ENCODE data around the gene ZNF688.

Gene ZNF688

GRCh38 chr16:30609002-30609925, 37.8 kb upstream of the ZNF688 start:
- peak overlapping the region; percentile 86 for H3K4me2 ChIP-seq (ENCODE audit: low read length)
- no peaks in the 10 kb centered on the region for H3K9me2 ChIP-seq (replicated peaks; ENCODE audit: control insufficient read depth, low read length)
- H3K27me3 ChIP-seq (ENCODE audit: control insufficient read depth, low read length), result no peaks in the 10 kb centered on the region
- no peaks in the 10 kb centered on the region for H4K20me1 ChIP-seq (ENCODE audit: control insufficient read depth, insufficient read depth, low read depth, low read length)
- peak overlapping the region; percentile 72 for H3K27ac ChIP-seq (ENCODE audit: low read depth, low read length)
- peaks cover 7% of the 10 kb centered on the region; the same call in 1 of the 2 replicates for H3F3A ChIP-seq (ENCODE audit: control insufficient read depth, insufficient read depth)
- peak overlapping the region; percentile 90 for H3K4me3 ChIP-seq (ENCODE audit: low read length)
- peaks cover 27% of the 10 kb centered on the region for H3K79me2 ChIP-seq (ENCODE audit: control insufficient read depth, low read length)
- TF ChIP-seq CTCF (IDR thresholded peaks at IDR 0.05; ENCODE audit: low read depth, low read length, poor library complexity, severe bottlenecking) (no peak), EZH2phosphoT487 (IDR thresholded peaks at IDR 0.05; ENCODE audit: borderline replicate concordance, low read length) (no peak)
- H3K9me3 ChIP-seq (ENCODE audit: control insufficient read depth, insufficient read depth, low read length), result no peaks in the 10 kb centered on the region
- H3K4me1 ChIP-seq (ENCODE audit: control insufficient read depth, low read length), result peaks cover 30% of the 10 kb centered on the region
- H3K36me3 ChIP-seq (ENCODE audit: control insufficient read depth, low read length), result peaks cover 46% of the 10 kb centered on the region

- Histone ChIP-seq H3K9me2 (replicated peaks; ENCODE audit: control insufficient read depth, low read length) (no peaks in the 10 kb centered on the region), H3K4me1 (ENCODE audit: control insufficient read depth, low read length) (peaks cover 17% of the 10 kb centered on the region), H3K27ac (ENCODE audit: low read depth, low read length) (no peak overlapping the region), H3K79me2 (ENCODE audit: control insufficient read depth, low read length) (peaks cover 27% of the 10 kb centered on the region), H3K4me2 (ENCODE audit: low read length) (no peak overlapping the region), H4K20me1 (ENCODE audit: control insufficient read depth, insufficient read depth, low read depth, low read length) (no peaks in the 10 kb centered on the region), H3K4me3 (ENCODE audit: low read length) (no peak overlapping the region), H3K27me3 (ENCODE audit: control insufficient read depth, low read length) (no peaks in the 10 kb centered on the region), H3K36me3 (ENCODE audit: control insufficient read depth, low read length) (peaks cover 71% of the 10 kb centered on the region), H3F3A (ENCODE audit: control insufficient read depth, insufficient read depth) (peaks cover 6% of the 10 kb centered on the region; the same call in 1 of the 2 replicates), H3K9me3 (ENCODE audit: control insufficient read depth, insufficient read depth, low read length) (no peaks in the 10 kb centered on the region)
- TF ChIP-seq EZH2phosphoT487 (IDR thresholded peaks at IDR 0.05; ENCODE audit: borderline replicate concordance, low read length) (no peak), CTCF (IDR thresholded peaks at IDR 0.05; ENCODE audit: low read depth, low read length, poor library complexity, severe bottlenecking) (no peak)
These were observed 34.5 kb upstream of the ZNF688 start for GRCh38 chr16:30606004-30606403.

GRCh38 chr16:30605158-30605557, 33.6 kb upstream of the ZNF688 start:
- Histone ChIP-seq H4K20me1 (ENCODE audit: control insufficient read depth, insufficient read depth, low read depth, low read length) (no peaks in the 10 kb centered on the region), H3K27me3 (ENCODE audit: control insufficient read depth, low read length) (no peaks in the 10 kb centered on the region), H3K79me2 (ENCODE audit: control insufficient read depth, low read length) (peaks cover 27% of the 10 kb centered on the region), H3K4me3 (ENCODE audit: low read length) (no peak overlapping the region), H3K4me2 (ENCODE audit: low read length) (no peak overlapping the region), H3F3A (ENCODE audit: control insufficient read depth, insufficient read depth) (peaks cover 6% of the 10 kb centered on the region; the same call in 1 of the 2 replicates), H3K27ac (ENCODE audit: low read depth, low read length) (no peak overlapping the region), H3K36me3 (ENCODE audit: control insufficient read depth, low read length) (peaks cover 71% of the 10 kb centered on the region), H3K4me1 (ENCODE audit: control insufficient read depth, low read length) (peaks cover 15% of the 10 kb centered on the region), H3K9me3 (ENCODE audit: control insufficient read depth, insufficient read depth, low read length) (no peaks in the 10 kb centered on the region), H3K9me2 (replicated peaks; ENCODE audit: control insufficient read depth, low read length) (no peaks in the 10 kb centered on the region)
- TF ChIP-seq EZH2phosphoT487 (IDR thresholded peaks at IDR 0.05; ENCODE audit: borderline replicate concordance, low read length) (no peak), CTCF (IDR thresholded peaks at IDR 0.05; ENCODE audit: low read depth, low read length, poor library complexity, severe bottlenecking) (no peak)
